ENCODE data around the gene REG3G.
"Not testable (repeated sequence)": the region's sequence is repeated elsewhere in the genome, so short reads cannot be mapped to it uniquely, and the experiment has no call there.

REG3G gene

GRCh38 chr2:79016342-79016741, 9.2 kb upstream of the REG3G start:
- DNase-seq (ENCODE audit: low read depth in 2 of 2), result no peak

GRCh38 chr2:79026061-79026460, 559 bp downstream of the REG3G start:
- DNase-seq (ENCODE audit: low read depth in 2 of 2), result no peak

DNA sequence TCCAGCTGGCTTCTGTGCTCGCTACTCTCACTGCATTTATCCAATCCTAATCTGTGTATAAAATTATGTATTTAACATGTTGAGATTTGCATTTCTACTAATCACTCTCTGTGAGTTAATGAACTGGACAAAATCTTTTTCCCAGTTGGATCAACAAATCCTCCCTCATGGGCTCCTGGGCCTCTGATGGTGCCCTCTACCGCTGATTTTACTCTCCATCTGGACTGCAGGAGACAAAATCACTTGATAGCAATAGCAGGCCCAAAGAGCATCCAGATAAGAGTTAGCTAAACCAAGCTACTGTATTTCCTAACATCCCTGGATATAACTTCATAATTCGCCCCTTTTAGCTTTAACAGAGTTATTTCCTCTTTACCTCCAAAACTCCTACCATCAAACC, 14.4 kb downstream of the REG3G start:
- no peak for DNase-seq (ENCODE audit: low read depth in 2 of 2)

DNA sequence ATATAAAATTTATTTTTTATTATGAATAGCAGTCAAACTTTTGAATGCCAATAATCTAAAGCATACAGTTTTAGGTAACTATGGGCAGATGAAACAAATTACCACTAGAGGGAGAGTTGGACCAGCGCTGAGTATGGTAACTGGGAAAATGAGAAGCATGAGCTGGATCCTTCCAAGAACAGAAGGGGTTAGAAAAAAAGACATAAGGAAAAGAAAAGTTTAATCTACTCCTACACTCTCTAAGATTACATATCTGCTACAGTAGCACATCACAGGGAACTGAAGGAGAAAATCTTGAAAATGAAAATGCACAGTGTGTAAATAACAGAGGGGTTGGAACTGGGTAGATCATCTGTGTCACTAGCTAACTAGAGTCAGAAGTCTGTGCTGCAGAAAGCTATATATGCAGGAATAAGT, 15.5 kb downstream of the REG3G start:
- DNase-seq (ENCODE audit: low read depth in 2 of 2), result no peak

DNA sequence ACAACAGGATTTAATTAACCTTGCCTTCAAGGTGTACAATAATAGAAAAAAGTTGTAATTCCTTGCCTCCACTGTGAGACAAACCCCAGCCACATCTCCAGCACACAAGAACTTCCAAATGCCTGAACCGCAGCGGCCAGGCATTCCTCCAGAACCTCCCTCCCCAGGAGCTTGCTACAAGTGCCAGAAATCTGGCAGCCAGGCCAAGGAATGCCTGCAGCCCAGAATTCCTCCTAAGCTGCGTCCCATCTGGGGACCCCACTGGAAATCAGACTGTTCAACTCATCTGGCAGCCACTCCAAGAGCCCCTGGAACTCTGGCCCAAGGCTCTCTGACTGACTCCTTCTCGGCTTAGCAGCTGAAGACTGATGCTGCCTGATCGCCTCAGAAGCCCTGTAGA, 28.0 kb downstream of the REG3G start:
- DNase-seq (ENCODE audit: low read depth in 2 of 2), result not testable (repeated sequence)

GRCh38 chr2:79054769-79055168, 29.3 kb downstream of the REG3G start:
- DNase-seq (ENCODE audit: low read depth in 2 of 2), result not testable (repeated sequence)

- no peak for DNase-seq (ENCODE audit: low read depth in 2 of 2)
Measured at GRCh38 chr2:79065201-79065600, 39.7 kb downstream of the REG3G start.

- DNase-seq (ENCODE audit: low read depth in 2 of 2), result no peak
Measured at GRCh38 chr2:79071078-79071477, 45.6 kb downstream of the REG3G start.
